AG08396 (cell line): ENCODE results near the gene ZSCAN5C.
"Not testable (repeated sequence)": the region's sequence is repeated elsewhere in the genome, so short reads cannot be mapped to it uniquely, and the experiment has no call there.

Experiments
- DNase-seq: peaks from one replicate; pipeline ENCODE4 v3.0.0; 2012; ENCODE audit warnings: low spot score, mixed read lengths

ZSCAN5C gene

GRCh38 chr19:56191711-56192110 is 10.4 kb upstream of the ZSCAN5C start:
- DNase-seq, result no peak

- no peak for DNase-seq
These were observed 8.0 kb upstream of the ZSCAN5C start for GRCh38 chr19:56193981-56194640.

GRCh38 chr19:56197646-56198045 is 4.4 kb upstream of the ZSCAN5C start, which contains the start of gene ZSCAN5B:
Gene ZSCAN5B, minus strand, starts transcription at chr19:56197783. Its CDS starts 4,731 bp downstream, at chr19:56193052.
- DNase-seq, result not testable (repeated sequence)

GRCh38 chr19:56199687-56200086 is 2.4 kb upstream of the ZSCAN5C start:
- no peak for DNase-seq

GRCh38 chr19:56207581-56207980 is 5.5 kb downstream of the ZSCAN5C start:
- DNase-seq, result not testable (repeated sequence)

GRCh38 chr19:56209091-56209490 is 7.0 kb downstream of the ZSCAN5C start:
- DNase-seq, result no peak

- DNase-seq, result not testable (repeated sequence)
These were observed 8.0 kb downstream of the ZSCAN5C start for GRCh38 chr19:56210036-56210435.

GRCh38 chr19:56211718-56212117 is 9.6 kb downstream of the ZSCAN5C start:
- no peak for DNase-seq

GRCh38 chr19:56217039-56217949 is 15.2 kb downstream of the ZSCAN5C start:
- peak; percentile 31 for DNase-seq

- DNase-seq, result no peak
These were observed 16.9 kb downstream of the ZSCAN5C start for GRCh38 chr19:56218961-56219360.

- DNase-seq, result not testable (repeated sequence)
These were observed 19.4 kb downstream of the ZSCAN5C start for GRCh38 chr19:56221442-56221841.

- DNase-seq, result no peak
These were observed 19.8 kb downstream of the ZSCAN5C start for GRCh38 chr19:56221851-56222250.

GRCh38 chr19:56222901-56223300 is 20.8 kb downstream of the ZSCAN5C start:
- no peak for DNase-seq

- DNase-seq, result no peak
These were observed 21.4 kb downstream of the ZSCAN5C start for GRCh38 chr19:56223481-56223880.

GRCh38 chr19:56245121-56245740 is 43.2 kb downstream of the ZSCAN5C start:
- DNase-seq, result no peak

GRCh38 chr19:56245764-56246163 is 43.7 kb downstream of the ZSCAN5C start:
- not testable (repeated sequence) for DNase-seq

GRCh38 chr19:56248736-56249338 is 46.8 kb downstream of the ZSCAN5C start:
- not testable (repeated sequence) for DNase-seq

GRCh38 chr19:56252699-56253422 is 50.8 kb downstream of the ZSCAN5C start:
- DNase-seq, result peak; percentile 75

GRCh38 chr19:56253737-56254136 is 51.7 kb downstream of the ZSCAN5C start:
- DNase-seq, result peak; percentile 43

- no peak for DNase-seq
These were observed 56.2 kb downstream of the ZSCAN5C start for GRCh38 chr19:56258272-56258671.
